Activated B cell treated with CpG ODN at 0.5 μM for 24 hours (primary cell): ENCODE measurements around the gene PACRG. TPM values are rescaled to one million over a fixed set of nuclear protein-coding genes. Genes with fewer than 3 reads are reported as not detected.

ENCODE experiments used
- ATAC-seq: fragments of 200-7000 bp; cut with Tn5 transposase; one replicate; pipeline ENCODE4 v1.10.0; 2021; ENCODE audit warnings: low read depth, mild to moderate bottlenecking, moderate library complexity
- CTCF ChIA-PET: fragments of 350-600 bp; sonication (Branson Sonifier 250); formaldehyde crosslinking; loops from one replicate; lab custom pipeline; 2021; ENCODE audit warnings: antibody characterized with exemption; lab: Charles Lee
- POLR2A ChIA-PET: fragments of 350-600 bp; sonication (Branson Sonifier 250); formaldehyde crosslinking; loops from one replicate; lab custom pipeline; 2021; ENCODE audit warnings: antibody characterized with exemption; lab: Charles Lee
- DNase-seq: peaks from one replicate; pipeline ENCODE4 v3.0.0; 2022
- H3K27ac Mint-ChIP-seq: one replicate; pipeline ENCODE4 v1.8.0; 2020; ENCODE audit warnings: mixed read lengths
- H3K27me3 Mint-ChIP-seq: one replicate; pipeline ENCODE4 v1.8.0; 2021; ENCODE audit warnings: mixed read lengths
- H3K36me3 Mint-ChIP-seq: one replicate; pipeline ENCODE4 v1.8.0; 2021; ENCODE audit warnings: low read depth, mixed read lengths
- H3K4me1 Mint-ChIP-seq: one replicate; pipeline ENCODE4 v1.8.0; 2021; ENCODE audit warnings: mixed read lengths
- H3K4me3 Mint-ChIP-seq: one replicate; pipeline ENCODE4 v1.8.0; 2020; ENCODE audit warnings: mild to moderate bottlenecking, mixed read lengths
- H3K9me3 Mint-ChIP-seq: one replicate; pipeline ENCODE4 v1.8.0; 2020; ENCODE audit warnings: mixed read lengths
- intact Hi-C: fragments of 100-400 bp; cut with micrococcal nuclease; formaldehyde crosslinking; loops from one replicate; pipeline ENCODE4 v1.15.1; 2024
- total RNA-seq: library from RNA; stranded (reverse); gene quantifications from 2 replicates; pipeline ENCODE4 v1.2.3, GENCODE V29; 2022
- TF ChIP-seq, protein P1 (sequence below): fragments of 200-600 bp; IDR thresholded peaks from one replicate; pipeline ENCODE4 v1.8.0; 2022; ENCODE audit warnings: antibody characterized with exemption, mild to moderate bottlenecking

Gene PACRG
- total RNA-seq, 1 donor from 2014 or later = not detected

DNA sequence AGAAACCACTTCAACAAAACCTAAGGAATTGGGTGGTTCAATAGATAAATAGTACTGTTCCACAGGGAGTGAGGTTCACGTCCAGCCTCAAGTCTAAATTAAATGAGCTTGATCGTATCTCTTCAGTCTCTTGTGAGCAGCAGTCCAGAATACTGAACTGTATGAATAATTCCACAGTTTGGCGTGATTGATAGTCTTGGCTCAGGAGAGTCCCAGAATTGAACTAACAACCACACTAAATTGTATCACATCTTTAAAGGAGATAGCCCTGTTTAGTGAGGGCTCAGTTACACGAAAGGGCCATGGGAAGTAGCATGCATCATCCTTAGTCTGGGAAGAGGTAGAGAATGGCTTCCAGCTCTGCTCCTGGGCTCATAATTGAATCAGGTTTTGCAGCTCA lies 224.6 kb downstream of the PACRG start:
- CTCF ChIA-PET = no interaction called here

DNA sequence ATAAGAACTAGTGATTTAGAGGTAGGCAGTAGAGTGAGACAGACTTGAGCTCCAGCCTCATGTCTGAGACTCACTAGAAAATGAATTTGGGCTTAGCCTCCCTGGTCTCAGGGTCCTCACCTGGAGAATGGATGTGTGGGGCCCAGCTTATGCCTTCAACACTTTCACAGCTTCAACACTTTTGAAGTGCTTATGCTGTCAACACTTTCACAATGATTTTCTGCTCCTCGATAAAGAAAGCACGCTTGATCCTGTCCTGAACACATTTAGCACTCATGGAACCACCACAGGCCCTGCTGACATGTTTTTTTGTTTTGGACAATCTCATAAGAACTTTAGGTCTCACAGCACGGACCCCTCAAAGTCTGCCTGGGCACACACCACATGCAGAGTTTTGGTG lies 229.3 kb downstream of the PACRG start:
- Mint-ChIP-seq H3K9me3 (peaks cover 11% of the 10 kb centered on the region), H3K27me3 (no peaks in the 10 kb centered on the region), H3K36me3 (no peaks in the 10 kb centered on the region), H3K4me1 (no peaks in the 10 kb centered on the region), H3K27ac (no peak overlapping the region), H3K4me3 (no peak overlapping the region)
- intact Hi-C loops = no loop called here
- ChIA-PET CTCF (no interaction called here), POLR2A (no interaction called here)
- DNase-seq = no peak
- no peak for ATAC-seq
- TF ChIP-seq, protein P1, sequence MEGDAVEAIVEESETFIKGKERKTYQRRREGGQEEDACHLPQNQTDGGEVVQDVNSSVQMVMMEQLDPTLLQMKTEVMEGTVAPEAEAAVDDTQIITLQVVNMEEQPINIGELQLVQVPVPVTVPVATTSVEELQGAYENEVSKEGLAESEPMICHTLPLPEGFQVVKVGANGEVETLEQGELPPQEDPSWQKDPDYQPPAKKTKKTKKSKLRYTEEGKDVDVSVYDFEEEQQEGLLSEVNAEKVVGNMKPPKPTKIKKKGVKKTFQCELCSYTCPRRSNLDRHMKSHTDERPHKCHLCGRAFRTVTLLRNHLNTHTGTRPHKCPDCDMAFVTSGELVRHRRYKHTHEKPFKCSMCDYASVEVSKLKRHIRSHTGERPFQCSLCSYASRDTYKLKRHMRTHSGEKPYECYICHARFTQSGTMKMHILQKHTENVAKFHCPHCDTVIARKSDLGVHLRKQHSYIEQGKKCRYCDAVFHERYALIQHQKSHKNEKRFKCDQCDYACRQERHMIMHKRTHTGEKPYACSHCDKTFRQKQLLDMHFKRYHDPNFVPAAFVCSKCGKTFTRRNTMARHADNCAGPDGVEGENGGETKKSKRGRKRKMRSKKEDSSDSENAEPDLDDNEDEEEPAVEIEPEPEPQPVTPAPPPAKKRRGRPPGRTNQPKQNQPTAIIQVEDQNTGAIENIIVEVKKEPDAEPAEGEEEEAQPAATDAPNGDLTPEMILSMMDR = no peak

More for the DNA sequence above, 224.6 kb downstream of the PACRG start:
- H3K27ac Mint-ChIP-seq = no peak overlapping the region
- intact Hi-C loops = no loop called here
- no peaks in the 10 kb centered on the region for H3K9me3 Mint-ChIP-seq
- DNase-seq = no peak
- no peak overlapping the region for H3K4me3 Mint-ChIP-seq
- ATAC-seq = no peak
- H3K36me3 Mint-ChIP-seq = no peaks in the 10 kb centered on the region
- TF ChIP-seq, protein P1 = no peak
- POLR2A ChIA-PET = no interaction called here
- H3K4me1 Mint-ChIP-seq = no peaks in the 10 kb centered on the region
- H3K27me3 Mint-ChIP-seq = no peaks in the 10 kb centered on the region

DNA sequence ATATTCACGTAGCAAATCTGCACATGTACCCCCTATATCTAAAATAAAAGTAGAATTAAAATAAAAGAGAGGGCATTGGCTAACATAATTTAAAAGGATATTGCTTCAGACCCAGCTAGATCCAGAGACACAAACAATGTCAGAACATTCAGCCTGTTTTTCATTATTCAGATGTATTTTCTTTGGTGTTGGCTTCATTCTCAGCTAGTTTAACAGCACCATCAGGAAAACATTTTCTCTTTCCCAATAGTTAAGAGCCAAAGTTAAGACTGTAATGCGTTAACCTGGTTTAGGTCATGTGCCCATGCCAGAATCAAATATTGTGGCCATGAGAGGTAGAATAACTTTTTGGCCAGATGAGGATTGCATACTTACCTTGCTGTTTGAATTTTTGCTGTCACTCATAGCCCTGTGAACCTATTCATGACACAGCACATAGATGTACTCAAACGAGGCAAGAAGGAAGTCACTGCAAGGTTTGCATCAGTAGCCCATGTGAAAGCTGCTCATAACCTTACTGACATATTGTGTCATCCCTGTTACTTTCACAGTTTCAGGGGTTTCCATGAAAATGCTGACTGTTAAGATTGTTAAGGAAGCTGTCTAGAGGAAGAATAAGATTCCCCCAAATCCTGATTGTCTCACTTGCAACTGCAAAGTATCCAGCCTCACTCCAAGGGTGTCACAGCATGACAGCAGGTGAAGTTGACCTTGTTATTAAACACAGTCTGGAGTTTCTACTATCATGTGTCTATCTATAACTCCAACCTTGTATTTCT lies 233.1 kb downstream of the PACRG start:
- no peak overlapping the region for H3K4me3 Mint-ChIP-seq
- CTCF ChIA-PET = no interaction called here
- peaks cover 14% of the 10 kb centered on the region for H3K9me3 Mint-ChIP-seq
- intact Hi-C loops = no loop called here
- TF ChIP-seq, protein P1 = no peak
- no peak for ATAC-seq
- no peaks in the 10 kb centered on the region for H3K36me3 Mint-ChIP-seq
- no peak overlapping the region for H3K27ac Mint-ChIP-seq
- no peaks in the 10 kb centered on the region for H3K27me3 Mint-ChIP-seq
- no peaks in the 10 kb centered on the region for H3K4me1 Mint-ChIP-seq
- POLR2A ChIA-PET = no interaction called here
- DNase-seq = no peak

DNA sequence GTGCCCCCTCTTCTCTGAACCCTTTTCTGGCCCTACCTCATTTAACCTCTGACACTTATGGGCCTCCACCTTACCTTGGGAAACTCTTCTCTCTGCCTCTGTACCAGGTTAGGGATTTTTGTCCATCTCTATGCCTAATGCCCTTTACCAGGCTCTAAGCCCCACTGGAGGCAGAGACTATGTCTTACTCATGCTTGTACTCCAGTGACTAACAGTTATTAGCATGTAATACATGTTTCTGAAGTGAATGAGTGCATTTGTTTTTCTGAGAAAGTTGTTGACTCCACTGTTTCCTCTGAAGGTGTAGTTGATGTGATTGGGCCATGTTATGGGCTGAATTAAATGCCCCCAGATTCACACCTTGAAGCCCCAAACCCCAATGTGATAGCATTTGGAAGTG lies 234.3 kb downstream of the PACRG start:
- POLR2A ChIA-PET = no interaction called here
- Mint-ChIP-seq H3K36me3 (no peaks in the 10 kb centered on the region), H3K4me3 (no peak overlapping the region), H3K9me3 (peaks cover 14% of the 10 kb centered on the region), H3K4me1 (no peaks in the 10 kb centered on the region), H3K27ac (no peak overlapping the region), H3K27me3 (no peaks in the 10 kb centered on the region)
- CTCF ChIA-PET = no interaction called here
- no peak for DNase-seq
- TF ChIP-seq, protein P1 = no peak
- intact Hi-C loops = no loop called here
- ATAC-seq = no peak

DNA sequence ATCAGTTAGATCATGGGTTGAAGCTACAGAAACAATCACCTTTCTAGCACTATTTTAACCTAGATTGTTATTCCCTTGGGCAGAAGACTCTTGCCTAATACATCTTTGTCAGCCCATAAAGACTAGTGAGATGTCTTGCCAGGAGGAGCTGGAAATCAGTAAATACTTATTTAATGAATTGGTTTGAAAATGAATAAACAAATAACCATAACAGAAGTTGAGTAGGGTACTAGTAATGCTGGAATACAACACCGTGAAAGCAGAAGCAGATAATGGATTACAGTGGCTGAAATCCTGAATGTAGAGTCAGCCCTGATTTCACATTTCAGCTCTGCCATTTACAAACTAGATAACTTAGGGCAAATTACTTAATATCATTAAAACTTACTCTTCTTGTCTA lies 236.1 kb downstream of the PACRG start:
- Mint-ChIP-seq H3K4me3 (no peak overlapping the region), H3K36me3 (no peaks in the 10 kb centered on the region), H3K9me3 (peaks cover 14% of the 10 kb centered on the region), H3K4me1 (no peaks in the 10 kb centered on the region), H3K27me3 (no peaks in the 10 kb centered on the region), H3K27ac (no peak overlapping the region)
- TF ChIP-seq, protein P1 = no peak
- POLR2A ChIA-PET = no interaction called here
- ATAC-seq (no peak), DNase-seq (no peak)
- intact Hi-C loops = no loop called here
- CTCF ChIA-PET = no interaction called here
